Sigmoid colon (tissue), 7 donors: Measurements from ENCODE around the gene NKIRAS1. TPM values are rescaled to one million over a fixed set of nuclear protein-coding genes. Genes with fewer than 3 reads are reported as not detected.
"Not testable (repeated sequence)": the region's sequence is repeated elsewhere in the genome, so short reads cannot be mapped to it uniquely, and the experiment has no call there.

Experiments
- DNase-seq: peaks from one replicate; pipeline ENCODE4 v3.0.0-alpha.2; 2019
- H3K27ac ChIP-seq, 4 donors: fragments of 200-600 bp; sonication (generic); one replicate each; pipeline ENCODE4 v1.5.1; 2016 to 2019; ENCODE audit warnings: mild to moderate bottlenecking in 1 of 4
- H3K27me3 ChIP-seq, 3 donors: fragments of 200-600 bp; sonication (generic); one replicate each; pipeline ENCODE4 v1.5.1; 2019; ENCODE audit warnings: mild to moderate bottlenecking in 1 of 3
- H3K36me3 ChIP-seq, 4 donors: fragments of 200-600 bp; sonication (generic); one replicate each; pipeline ENCODE4 v1.5.1; 2016 to 2019
- H3K4me1 ChIP-seq, 4 donors: fragments of 200-600 bp; sonication (generic); one replicate each; pipeline ENCODE4 v1.5.1; 2017 to 2019
- H3K4me3 ChIP-seq, 4 donors: fragments of 200-600 bp; sonication (generic); one replicate each; pipeline ENCODE4 v1.5.1; 2017 to 2019; ENCODE audit warnings: mild to moderate bottlenecking in 2 of 4, moderate library complexity in 1 of 4
- H3K9me3 ChIP-seq, 4 donors: fragments of 200-600 bp in 3 of 4; sonication (generic) in 3 of 4; one replicate each; pipeline versions ENCODE4 v1.5.1 to v1.6.1; 2013 to 2019
- CTCF ChIP-seq, 4 experiments: fragments of 450-650 bp in 3 of 4; fragments of 200-600 bp in 1 of 4; IDR thresholded peaks; one replicate each; pipeline ENCODE4 v1.5.1; 2016 to 2019; ENCODE audit warnings: antibody characterized with exemption in 4 of 4, mild to moderate bottlenecking in 3 of 4, moderate library complexity in 2 of 4
- EP300 ChIP-seq, 4 donors: sonication (generic); formaldehyde crosslinking; IDR thresholded peaks; one replicate each; pipeline ENCODE4 v1.6.1; 2017; ENCODE audit warnings: antibody characterized with exemption in 4 of 4
- POLR2A ChIP-seq, 2 donors: fragments of 450-650 bp; IDR thresholded peaks; one replicate each; pipeline ENCODE4 v1.6.1; 2016; ENCODE audit warnings: antibody characterized with exemption in 2 of 2, mild to moderate bottlenecking in 2 of 2, moderate library complexity in 2 of 2
- POLR2AphosphoS5 ChIP-seq, 4 donors: sonication (generic); formaldehyde crosslinking; IDR thresholded peaks; one replicate each; pipeline ENCODE4 v1.6.1; 2017; ENCODE audit warnings: antibody characterized with exemption in 4 of 4
- WGBS, 2 donors: extraction: QIAGEN DNeasy Blood & Tissue Kit; methylation state at CpG; one replicate each; pipeline ENCODE4 v1.1.7; 2013; 5-methylcytosine and 5-hydroxymethylcytosine counted together
- intact Hi-C: fragments of 100-400 bp; cut with DNase I; formaldehyde crosslinking; loops from one replicate; pipeline ENCODE4 v1.15.1; 2023
- polyA plus RNA-seq, 3 donors: library from polyadenylated mRNA; stranded (reverse); fragments of 200-250 nt; gene quantifications; one replicate each; pipeline ENCODE4 v1.2.3, GENCODE V29; 2013
- total RNA-seq, 4 donors: library from RNA; depleted of rRNA; stranded (reverse); fragments of >200 nt; gene quantifications; one replicate each; pipeline ENCODE4 v1.1.0, GENCODE V29; 2016
- donor health status: healthy with polysubstance abuse.
- donor health status: Bipolar disorder and iron deficiency.
- donor health status: healthy.

Gene NKIRAS1
- total and polyA plus RNA-seq, 7 donors, result 4.2 to 29.3 (median 21.6) TPM

- peaks cover 0 to 7% (median 0%) of the 10 kb centered on the region in 4 donors for H3K4me1 ChIP-seq
- no peaks in the 10 kb centered on the region for H3K27me3 ChIP-seq
- peaks cover 0 to 15% (median 6%) of the 10 kb centered on the region in 4 donors for H3K36me3 ChIP-seq
- no peaks in the 10 kb centered on the region for H3K9me3 ChIP-seq
- intact Hi-C loops, result loop anchor here (5.0 kb wide), 1 partner anchor 796 kb away; no protein-coding TSS in a partner anchor
- TF ChIP-seq POLR2A (IDR thresholded peaks at IDR 0.05), result no peak
- no peak for TF ChIP-seq POLR2AphosphoS5 (IDR thresholded peaks at IDR 0.05)
- no peak for TF ChIP-seq EP300 (IDR thresholded peaks at IDR 0.05)
- no peak for TF ChIP-seq CTCF (IDR thresholded peaks at IDR 0.05)
- WGBS, 2 donors, result 96 to 98% methylated on average over 3 of the region's 3 CpGs
- DNase-seq, result no peak
- H3K27ac ChIP-seq, result no peak overlapping the region
- no peak overlapping the region for H3K4me3 ChIP-seq
Observed at GRCh38 chr3:23886311-23886710, 30.5 kb downstream of the NKIRAS1 start.

- 92 to 93% methylated on average over 6 of the region's 6 CpGs for WGBS, 2 donors
- no peaks in the 10 kb centered on the region for H3K27me3 ChIP-seq
- peaks cover 0 to 17% (median 6%) of the 10 kb centered on the region in 4 donors for H3K4me1 ChIP-seq
- peaks cover 0 to 11% (median 2%) of the 10 kb centered on the region in 4 donors for H3K36me3 ChIP-seq
- intact Hi-C loops, result loop anchor here (5.0 kb wide), 1 partner anchor 797 kb away; no protein-coding TSS in a partner anchor
- DNase-seq, result no peak
- no peak overlapping the region for H3K4me3 ChIP-seq
- no peak for TF ChIP-seq EP300 (IDR thresholded peaks at IDR 0.05)
- no peak for TF ChIP-seq CTCF (IDR thresholded peaks at IDR 0.05)
- no peak for TF ChIP-seq POLR2A (IDR thresholded peaks at IDR 0.05)
- TF ChIP-seq POLR2AphosphoS5 (IDR thresholded peaks at IDR 0.05), result no peak
- no peak overlapping the region for H3K27ac ChIP-seq
- H3K9me3 ChIP-seq, result no peaks in the 10 kb centered on the region
Observed at GRCh38 chr3:23885210-23885609, 31.6 kb downstream of the NKIRAS1 start.

GRCh38 chr3:23884481-23884880 lies 32.3 kb downstream of the NKIRAS1 start:
- WGBS, 2 donors, result 85 to 92% methylated on average over 2 of the region's 2 CpGs
- Histone ChIP-seq H3K4me1 (peaks cover 0 to 18% (median 8%) of the 10 kb centered on the region in 4 donors), H3K36me3 (peaks cover 0 to 11% (median 0%) of the 10 kb centered on the region in 4 donors), H3K27me3 (no peaks in the 10 kb centered on the region), H3K9me3 (no peaks in the 10 kb centered on the region), H3K4me3 (no peak overlapping the region), H3K27ac (no peak overlapping the region)
- intact Hi-C loops, result no loop called here
- no peak for DNase-seq
- TF ChIP-seq POLR2AphosphoS5 (IDR thresholded peaks at IDR 0.05) (no peak), CTCF (IDR thresholded peaks at IDR 0.05) (no peak), POLR2A (IDR thresholded peaks at IDR 0.05) (no peak), EP300 (IDR thresholded peaks at IDR 0.05) (no peak)

- WGBS, 2 donors, result 97 to 98% methylated on average over 28 of the region's 28 CpGs
- no peak overlapping the region for H3K27ac ChIP-seq
- TF ChIP-seq POLR2AphosphoS5 (IDR thresholded peaks at IDR 0.05) (no peak), EP300 (IDR thresholded peaks at IDR 0.05) (no peak), CTCF (IDR thresholded peaks at IDR 0.05) (no peak), POLR2A (IDR thresholded peaks at IDR 0.05) (no peak)
- H3K27me3 ChIP-seq, result no peaks in the 10 kb centered on the region
- peaks cover 0 to 28% (median 12%) of the 10 kb centered on the region in 4 donors for H3K4me1 ChIP-seq
- H3K36me3 ChIP-seq, result peaks cover 0 to 11% (median 0%) of the 10 kb centered on the region in 4 donors
- no peak overlapping the region for H3K4me3 ChIP-seq
- DNase-seq, result no peak
- H3K9me3 ChIP-seq, result no peaks in the 10 kb centered on the region
- intact Hi-C loops, result no loop called here
Observed at GRCh38 chr3:23882487-23882918, 34.3 kb downstream of the NKIRAS1 start.

- WGBS, 2 donors, result 74 to 93% methylated on average over 4 of the region's 4 CpGs
- H3K27me3 ChIP-seq, H3K4me3 ChIP-seq, H3K9me3 ChIP-seq, H3K27ac ChIP-seq, DNase-seq, intact Hi-C loops: not testable (repeated sequence)
- Histone ChIP-seq H3K36me3 (peaks cover 0 to 11% (median 0%) of the 10 kb centered on the region in 4 donors), H3K4me1 (peaks cover 0 to 31% (median 17%) of the 10 kb centered on the region in 4 donors)
Observed at GRCh38 chr3:23881993-23882392, 34.8 kb downstream of the NKIRAS1 start.
